GM23338 (cell line): ENCODE results near the gene CEP295NL. TPM values are rescaled to one million over a fixed set of nuclear protein-coding genes. Genes with fewer than 3 reads are reported as not detected.

Experiments
- ATAC-seq: fragments of 200-7000 bp; cut with Tn5 transposase; 3 replicates; pipeline ENCODE4 v1.9.1; 2020
- DNase-seq: peaks from one replicate; pipeline ENCODE4 v3.0.0-alpha.2; 2015; ENCODE audit warnings: low spot score
- H2AFZ ChIP-seq: fragments of 200-600 bp; sonication (generic); 2 replicates; pipeline ENCODE4 v1.8.0; 2016; ENCODE audit warnings: antibody characterized with exemption, mild to moderate bottlenecking, moderate library complexity
- H3F3A ChIP-seq: fragments of 200-600 bp; sonication (generic); replicated peaks from 2 replicates; pipeline ENCODE4 v1.8.0; 2017; ENCODE audit warnings: antibody characterized with exemption, mixed run types, low read depth
- H3K27ac ChIP-seq: fragments of 200-600 bp; sonication (generic); 2 replicates; pipeline ENCODE4 v1.6.1; 2016; ENCODE audit warnings: low read depth
- H3K27me3 ChIP-seq: fragments of 200-600 bp; sonication (generic); 2 replicates; pipeline ENCODE4 v1.8.0; 2016; ENCODE audit warnings: mild to moderate bottlenecking, mixed run types, moderate library complexity; ENCODE audit not compliant: insufficient read depth
- H3K36me3 ChIP-seq: fragments of 200-600 bp; sonication (generic); 2 replicates; pipeline ENCODE4 v1.8.0; 2016; ENCODE audit warnings: mild to moderate bottlenecking; ENCODE audit not compliant: insufficient read depth
- H3K4me1 ChIP-seq: fragments of 200-600 bp; sonication (generic); 2 replicates; pipeline ENCODE4 v1.8.0; 2016; ENCODE audit warnings: mild to moderate bottlenecking, moderate library complexity; ENCODE audit not compliant: insufficient read depth
- H3K4me2 ChIP-seq: fragments of 200-600 bp; sonication (generic); 2 replicates; pipeline ENCODE4 v1.7.1; 2017; ENCODE audit warnings: mixed run types
- H3K4me3 ChIP-seq: fragments of 200-600 bp; sonication (generic); 2 replicates; pipeline ENCODE4 v1.6.1; 2016; ENCODE audit warnings: mixed run types
- H3K79me2 ChIP-seq: fragments of 200-600 bp; sonication (generic); replicated peaks from 2 replicates; pipeline ENCODE4 v1.8.0; 2017; ENCODE audit warnings: mild to moderate bottlenecking; ENCODE audit not compliant: insufficient read depth
- H3K9me2 ChIP-seq: fragments of 200-600 bp; sonication (generic); 2 replicates; pipeline ENCODE4 v1.8.0; 2017; ENCODE audit not compliant: insufficient read depth
- H4K20me1 ChIP-seq: fragments of 200-600 bp; sonication (generic); replicated peaks from 2 replicates; pipeline ENCODE4 v1.8.0; 2017; ENCODE audit warnings: mild to moderate bottlenecking; ENCODE audit not compliant: insufficient read depth
- H3K27ac Mint-ChIP-seq: 2 replicates; pipeline ENCODE4 v1.8.0; 2020; ENCODE audit warnings: inconsistent platforms, mild to moderate bottlenecking, moderate library complexity, mixed read lengths
- H3K27me3 Mint-ChIP-seq: 3 replicates; pipeline ENCODE4 v1.8.0; 2022; ENCODE audit warnings: low read depth, mild to moderate bottlenecking, moderate library complexity, mixed read lengths, inconsistent platforms; ENCODE audit not compliant: insufficient read depth, poor library complexity
- H3K36me3 Mint-ChIP-seq: 3 replicates; pipeline ENCODE4 v1.8.0; 2021; ENCODE audit warnings: low read depth, mild to moderate bottlenecking, inconsistent platforms, moderate library complexity, mixed read lengths
- H3K4me1 Mint-ChIP-seq: 3 replicates; pipeline ENCODE4 v1.8.0; 2020; ENCODE audit warnings: mild to moderate bottlenecking, inconsistent platforms, mixed read lengths
- H3K4me3 Mint-ChIP-seq: 3 replicates; pipeline ENCODE4 v1.8.0; 2021; ENCODE audit warnings: moderate library complexity, mild to moderate bottlenecking, inconsistent platforms, mixed read lengths
- H3K9me3 Mint-ChIP-seq: 3 replicates; pipeline ENCODE4 v1.8.0; 2020; ENCODE audit warnings: moderate library complexity, mild to moderate bottlenecking, inconsistent platforms, mixed read lengths
- CREB1 ChIP-seq: fragments of 250-450 bp; sonication (Bioruptor Pico); IDR thresholded peaks from 2 replicates; pipeline ENCODE4 v1.5.0; 2020; ENCODE audit warnings: low read depth, mild to moderate bottlenecking, moderate library complexity
- CTCF ChIP-seq, 2 experiments: fragments of 200-600 bp in 1 of 2; sonication (generic) in 1 of 2; conservative IDR thresholded peaks; 2 replicates each; pipeline versions ENCODE4 v1.5.1 to v1.6.1; 2016 to 2017; ENCODE audit warnings: antibody characterized with exemption in 2 of 2, low read depth in 2 of 2, mild to moderate bottlenecking in 2 of 2, moderate library complexity in 1 of 2
- ETS1 ChIP-seq: IDR thresholded peaks from 2 replicates; pipeline ENCODE4 v1.6.1; 2016; ENCODE audit warnings: antibody characterized with exemption
- EZH2phosphoT487 ChIP-seq: fragments of 200-600 bp; sonication (generic); IDR thresholded peaks from one replicate; pipeline ENCODE4 v1.8.1; 2018; ENCODE audit warnings: antibody characterized with exemption; ENCODE audit not compliant: unreplicated experiment
- JUNB ChIP-seq: IDR thresholded peaks from one replicate; pipeline ENCODE4 v1.6.1; 2016; ENCODE audit warnings: antibody characterized with exemption; ENCODE audit not compliant: unreplicated experiment
- ZNF331 ChIP-seq: fragments of 250-450 bp; sonication (Bioruptor Pico); IDR thresholded peaks from 2 replicates; pipeline ENCODE4 v1.5.0; 2020; ENCODE audit warnings: low read depth, mild to moderate bottlenecking, moderate library complexity
- polyA plus RNA-seq: library from polyadenylated mRNA; unstranded; fragments of >200 nt; fragmentation: Nextera tagmentation; extraction: Ambion mirVana; gene quantifications from 2 replicates; pipeline ENCODE4 v1.2.1, GENCODE V29; 2016
- total RNA-seq: library from RNA; depleted of rRNA; stranded (reverse); fragments of >200 nt; shearing (Covaris generic); gene quantifications from 2 replicates; pipeline ENCODE4 v1.2.3, GENCODE V29; 2014

The CEP295NL gene
- total and polyA plus RNA-seq, 2 experiments from 2014 or later = 0.69 TPM; not detected in 1

GRCh38 chr17:78951967-78952551 is 49.1 kb upstream of the CEP295NL start (continued):
- TF ChIP-seq CTCF (conservative IDR thresholded peaks at IDR 0.05; ENCODE audit: low read depth in 2 of 2) = no peak
- TF ChIP-seq ZNF331 = no peak
- no peak for TF ChIP-seq JUNB
- TF ChIP-seq ETS1 = no peak
- no peak for TF ChIP-seq CREB1 (CRISPR knock-in tag)

- no peak overlapping the region for H2AFZ ChIP-seq
- no peaks in the 10 kb centered on the region for H3K27me3 ChIP-seq
- H3K36me3 ChIP-seq = no peaks in the 10 kb centered on the region
- H3K9me3 Mint-ChIP-seq = peaks cover 24% of the 10 kb centered on the region
- no peaks in the 10 kb centered on the region; the same call in 1 of the 2 replicates for H4K20me1 ChIP-seq
- no peak overlapping the region for H3K4me3 Mint-ChIP-seq
- H3K9me2 ChIP-seq = no peaks in the 10 kb centered on the region
- no peaks in the 10 kb centered on the region for H3K79me2 ChIP-seq
- TF ChIP-seq ETS1 = no peak
- TF ChIP-seq ZNF331 = peak; percentile 99
- H3K4me1 Mint-ChIP-seq = peaks cover 7% of the 10 kb centered on the region; the same call in 2 of the 3 replicates
- H3K4me1 ChIP-seq = no peaks in the 10 kb centered on the region
- H3K36me3 Mint-ChIP-seq = peaks cover 11% of the 10 kb centered on the region; the same call in 2 of the 3 replicates
- no peak for ATAC-seq
- H3K4me3 ChIP-seq = no peak overlapping the region
- no peak overlapping the region for H3K27ac Mint-ChIP-seq
- no peaks in the 10 kb centered on the region for H3F3A ChIP-seq
- peaks cover 7% of the 10 kb centered on the region for H3K27me3 Mint-ChIP-seq
- DNase-seq = no peak
- no peak overlapping the region for H3K4me2 ChIP-seq
- H3K27ac ChIP-seq = no peak overlapping the region
Observed at GRCh38 chr17:78950870-78951269, 47.9 kb upstream of the CEP295NL start.

- DNase-seq (no peak), ATAC-seq (peak; percentile 34; the same call in 2 of the 3 replicates)
- Mint-ChIP-seq H3K27ac (no peak overlapping the region), H3K36me3 (peaks cover 11% of the 10 kb centered on the region; the same call in 2 of the 3 replicates), H3K4me3 (no peak overlapping the region), H3K27me3 (peaks cover 13% of the 10 kb centered on the region), H3K4me1 (peaks cover 6% of the 10 kb centered on the region; the same call in 2 of the 3 replicates), H3K9me3 (peaks cover 24% of the 10 kb centered on the region)
- TF ChIP-seq EZH2phosphoT487 = no peak
- H3K79me2 ChIP-seq = no peaks in the 10 kb centered on the region
- H3K9me2 ChIP-seq = no peaks in the 10 kb centered on the region
- H3K4me2 ChIP-seq = no peak overlapping the region
- H3K27me3 ChIP-seq = no peaks in the 10 kb centered on the region
- no peaks in the 10 kb centered on the region for H3F3A ChIP-seq
- no peaks in the 10 kb centered on the region for H3K36me3 ChIP-seq
- no peak overlapping the region for H3K27ac ChIP-seq
- H4K20me1 ChIP-seq = no peaks in the 10 kb centered on the region
- H3K4me1 ChIP-seq = no peaks in the 10 kb centered on the region
- no peak overlapping the region for H3K4me3 ChIP-seq
- H2AFZ ChIP-seq = peak overlapping the region; percentile 81
Observed at GRCh38 chr17:78947235-78948149, 44.5 kb upstream of the CEP295NL start.
